ENCODE measurements around the gene ADAMTSL2. TPM values are rescaled to one million over a fixed set of nuclear protein-coding genes. Genes with fewer than 3 reads are reported as not detected.
A peak's percentile ranks its signal among the peaks of the same experiment; 100 is the strongest.

The ADAMTSL2 gene
- polyA plus RNA-seq, 1 of the 3 experiments (the other 2 are of a cell fraction): 0.21 TPM

GRCh38 chr9:133533857-133534256 is 647 bp upstream of the ADAMTSL2 start (continued):
- TF ChIP-seq CHD2 (IDR thresholded peaks at IDR 0.05; ENCODE audit: low read length, partially characterized antibody): peak; percentile 49

- DNase-seq: no peak
- ChIA-PET CTCF (interaction anchor here (0.8 to 5.8 kb wide), 6 partner anchors 16 to 116 kb away, joined by 3 to 51 read pairs (median 4); partner anchors contain the start of gene DBH), POLR2A (interaction anchor here (1.0 to 10.7 kb wide), 15 partner anchors 9 to 131 kb away, joined by 3 to 150 read pairs (median 12); partner anchors contain the start of genes DBH and FAM163B)
- H3F3A ChIP-seq (replicated peaks; ENCODE audit: insufficient read depth): no peaks in the 10 kb centered on the region
- H3K36me3 ChIP-seq (replicated peaks in 1 of 2; ENCODE audit: control insufficient read depth in 1 of 2, insufficient read depth in 2 of 2, low read length in 1 of 2): no peaks in the 10 kb centered on the region
- peak overlapping the region in 1 of 2 experiments; percentile 100; a peak in 2 of 4 replicates for H3K27ac ChIP-seq (ENCODE audit: low read depth in 2 of 2, low read length in 1 of 2)
- H3K4me3 ChIP-seq (ENCODE audit: low read depth in 2 of 2, low read length in 1 of 2): peak overlapping the region in 1 of 2 experiments; percentile 49; a peak in 2 of 4 replicates
- no peaks in the 10 kb centered on the region for H3K79me2 ChIP-seq (ENCODE audit: insufficient read depth)
- no peaks in the 10 kb centered on the region for H3K9me2 ChIP-seq
- peaks cover 0 to 70% of the 10 kb centered on the region in 2 experiments; a peak in 3 of 4 replicates for H3K4me1 ChIP-seq (ENCODE audit: control insufficient read depth in 1 of 2, insufficient read depth in 2 of 2, low read depth in 1 of 2, low read length in 1 of 2)
- H3K9ac ChIP-seq: no peak overlapping the region
- no peak overlapping the region for H2AFZ ChIP-seq (ENCODE audit: low read depth)
- 29% methylated on average over 3 of the region's 13 CpGs for WGBS (ENCODE audit: low lambda C conversion rate)
- no peaks in the 10 kb centered on the region for H3K27me3 ChIP-seq (ENCODE audit: insufficient read depth)
- no peaks in the 10 kb centered on the region for H3K9me3 ChIP-seq
- H4K20me1 ChIP-seq (ENCODE audit: insufficient read depth): no peaks in the 10 kb centered on the region
- TF ChIP-seq FOXM1 (IDR thresholded peaks at IDR 0.05; ENCODE audit: low read depth) (no peak), EZH2phosphoT487 (IDR thresholded peaks at IDR 0.05; ENCODE audit: borderline replicate concordance, low read depth) (no peak), TAF1 (IDR thresholded peaks at IDR 0.05; ENCODE audit: borderline replicate concordance, low read depth, low read length) (no peak), RAD21 (IDR thresholded peaks at IDR 0.05; ENCODE audit: low read length) (no peak), MXI1 (IDR thresholded peaks at IDR 0.05; ENCODE audit: low read depth, low read length) (no peak), ELF1 (IDR thresholded peaks at IDR 0.05) (no peak), JUND (IDR thresholded peaks at IDR 0.05) (no peak), RXRA (IDR thresholded peaks at IDR 0.05; ENCODE audit: borderline replicate concordance, low read depth) (no peak), MEF2A (IDR thresholded peaks at IDR 0.05; ENCODE audit: borderline replicate concordance, low read depth) (no peak)
- no peak overlapping the region for H3K4me2 ChIP-seq
Measured at GRCh38 chr9:133535306-133535877, 888 bp downstream of the ADAMTSL2 start.

GRCh38 chr9:133536080-133536479 is 1.6 kb downstream of the ADAMTSL2 start:
- no peaks in the 10 kb centered on the region for H3F3A ChIP-seq (replicated peaks; ENCODE audit: insufficient read depth)

More at GRCh38 chr9:133536080-133536479, 1.6 kb downstream of the ADAMTSL2 start:
- H3K27me3 ChIP-seq (ENCODE audit: insufficient read depth): no peaks in the 10 kb centered on the region
- no peaks in the 10 kb centered on the region for H3K36me3 ChIP-seq (replicated peaks in 1 of 2; ENCODE audit: control insufficient read depth in 1 of 2, insufficient read depth in 2 of 2, low read length in 1 of 2)
- ChIA-PET CTCF (interaction anchor here (0.8 to 1.3 kb wide), 6 partner anchors 8 to 45 kb away, joined by 3 to 5 read pairs (median 3); no protein-coding TSS in a partner anchor), POLR2A (interaction anchor here (0.7 to 10.7 kb wide), 5 partner anchors 9 to 100 kb away, joined by 3 to 150 read pairs (median 4); partner anchors contain the start of gene DBH)
- no peaks in the 10 kb centered on the region for H3K79me2 ChIP-seq (ENCODE audit: insufficient read depth)
- peak overlapping the region in 1 of 2 experiments; percentile 100; a peak in 2 of 4 replicates for H3K27ac ChIP-seq (ENCODE audit: low read depth in 2 of 2, low read length in 1 of 2)
- DNase-seq: no peak
- TF ChIP-seq CTCF (IDR thresholded peaks at IDR 0.05): no peak
- no peak for TF ChIP-seq FOXJ3 (CRISPR knock-in tag; IDR thresholded peaks at IDR 0.05)
- no peak for TF ChIP-seq RAD21 (IDR thresholded peaks at IDR 0.05; ENCODE audit: low read length)
- TF ChIP-seq RFX5 (IDR thresholded peaks at IDR 0.05; ENCODE audit: low read length): no peak
- TF ChIP-seq JUND (IDR thresholded peaks at IDR 0.05): no peak
- no peak for TF ChIP-seq YY1 (IDR thresholded peaks at IDR 0.05; ENCODE audit: low read depth)
- no peak for TF ChIP-seq RXRA (IDR thresholded peaks at IDR 0.05; ENCODE audit: borderline replicate concordance, low read depth)
- TF ChIP-seq ELF1 (IDR thresholded peaks at IDR 0.05): no peak
- no peak for TF ChIP-seq POLR2AphosphoS5 (IDR thresholded peaks at IDR 0.05; ENCODE audit: low read depth, low read length)
- no peak for TF ChIP-seq TCF12 (IDR thresholded peaks at IDR 0.05)
- TF ChIP-seq ZBTB33 (IDR thresholded peaks at IDR 0.05; ENCODE audit: borderline replicate concordance, low read depth): no peak
- no peak for TF ChIP-seq SMC3 (IDR thresholded peaks at IDR 0.05; ENCODE audit: low read depth, low read length)
- H2AFZ ChIP-seq (ENCODE audit: low read depth): no peak overlapping the region
- 83% methylated on average over 4 of the region's 11 CpGs for WGBS (ENCODE audit: low lambda C conversion rate)
- H4K20me1 ChIP-seq (ENCODE audit: insufficient read depth): no peaks in the 10 kb centered on the region
- peaks cover 0 to 63% of the 10 kb centered on the region in 2 experiments; a peak in 3 of 4 replicates for H3K4me1 ChIP-seq (ENCODE audit: control insufficient read depth in 1 of 2, insufficient read depth in 2 of 2, low read depth in 1 of 2, low read length in 1 of 2)
- no peaks in the 10 kb centered on the region for H3K9me3 ChIP-seq
- H3K4me2 ChIP-seq: no peak overlapping the region
- H3K9me2 ChIP-seq: no peaks in the 10 kb centered on the region
- H3K9ac ChIP-seq: no peak overlapping the region
- H3K4me3 ChIP-seq (ENCODE audit: low read depth in 2 of 2, low read length in 1 of 2): peak overlapping the region in 1 of 2 experiments; percentile 49; a peak in 2 of 4 replicates

All from SK-N-SH (cell line).